ENCODE data around the gene IMMP2L.

- TF ChIP-seq CTCF (conservative IDR thresholded peaks at IDR 0.05; ENCODE audit: low read depth, low read length) (no peak), EZH2phosphoT487 (IDR thresholded peaks at IDR 0.05; ENCODE audit: borderline replicate concordance, low read length) (no peak)
These were observed 771.3 kb downstream of the IMMP2L start for GRCh38 chr7:110790992-110791391.
